Peyer's patch (tissue), 4 donors: Measurements from ENCODE around the gene MORC1.

Experiments
- POLR2A ChIP-seq, 2 donors: fragments of 450-650 bp; IDR thresholded peaks; one replicate each; pipeline ENCODE4 v1.5.1; 2017; ENCODE audit warnings: antibody characterized with exemption in 2 of 2, mild to moderate bottlenecking in 2 of 2, moderate library complexity in 2 of 2
- TF ChIP-seq, protein P1 (sequence below), 6 experiments: fragments of 450-650 bp in 4 of 6; fragments of 200-600 bp in 2 of 6; sonication (generic) in 1 of 6; IDR thresholded peaks; one replicate each; pipeline ENCODE4 v1.5.1; 2017 to 2019; ENCODE audit warnings: antibody characterized with exemption in 6 of 6, mild to moderate bottlenecking in 3 of 6, moderate library complexity in 1 of 6

DNA sequence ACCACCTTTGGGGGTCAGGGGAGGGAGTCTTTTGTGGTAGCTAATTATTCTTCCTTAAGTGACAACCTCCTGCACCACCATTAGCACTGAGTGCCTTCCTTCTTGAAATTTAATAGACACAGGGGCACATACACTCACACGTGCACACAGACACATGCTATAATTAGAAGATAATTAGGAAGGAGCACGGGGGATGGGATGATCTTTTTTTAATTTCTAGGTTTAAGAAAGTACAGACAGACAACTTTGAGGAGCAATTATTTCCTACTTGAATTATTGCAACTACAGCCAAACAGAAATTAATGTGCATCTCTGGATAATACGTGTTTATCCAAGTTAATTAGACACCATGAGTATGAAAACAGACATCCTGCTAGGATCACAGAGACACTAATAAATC lies 119.5 kb downstream of the MORC1 start:
- TF ChIP-seq POLR2A (IDR thresholded peaks at IDR 0.05): no peak
- TF ChIP-seq, protein P1, sequence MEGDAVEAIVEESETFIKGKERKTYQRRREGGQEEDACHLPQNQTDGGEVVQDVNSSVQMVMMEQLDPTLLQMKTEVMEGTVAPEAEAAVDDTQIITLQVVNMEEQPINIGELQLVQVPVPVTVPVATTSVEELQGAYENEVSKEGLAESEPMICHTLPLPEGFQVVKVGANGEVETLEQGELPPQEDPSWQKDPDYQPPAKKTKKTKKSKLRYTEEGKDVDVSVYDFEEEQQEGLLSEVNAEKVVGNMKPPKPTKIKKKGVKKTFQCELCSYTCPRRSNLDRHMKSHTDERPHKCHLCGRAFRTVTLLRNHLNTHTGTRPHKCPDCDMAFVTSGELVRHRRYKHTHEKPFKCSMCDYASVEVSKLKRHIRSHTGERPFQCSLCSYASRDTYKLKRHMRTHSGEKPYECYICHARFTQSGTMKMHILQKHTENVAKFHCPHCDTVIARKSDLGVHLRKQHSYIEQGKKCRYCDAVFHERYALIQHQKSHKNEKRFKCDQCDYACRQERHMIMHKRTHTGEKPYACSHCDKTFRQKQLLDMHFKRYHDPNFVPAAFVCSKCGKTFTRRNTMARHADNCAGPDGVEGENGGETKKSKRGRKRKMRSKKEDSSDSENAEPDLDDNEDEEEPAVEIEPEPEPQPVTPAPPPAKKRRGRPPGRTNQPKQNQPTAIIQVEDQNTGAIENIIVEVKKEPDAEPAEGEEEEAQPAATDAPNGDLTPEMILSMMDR (IDR thresholded peaks at IDR 0.05): no peak
